OCI-LY1 (cell line): Measurements from ENCODE around the gene FAP.

Experiments
- H2AFZ ChIP-seq: fragments of 200-600 bp; sonication (generic), shearing (Covaris generic); 2 replicates; pipeline ENCODE4 v1.6.0; 2014; ENCODE audit warnings: antibody characterized with exemption, mild to moderate bottlenecking, low read length
- H3F3A ChIP-seq: fragments of 200-600 bp; sonication (generic), shearing (Covaris generic); 2 replicates; pipeline ENCODE4 v1.6.0; 2014; ENCODE audit warnings: mild to moderate bottlenecking, antibody characterized with exemption, low read length, moderate library complexity; ENCODE audit not compliant: insufficient read depth
- H3K27ac ChIP-seq: fragments of 200-600 bp; sonication (generic); 2 replicates; pipeline ENCODE4 v1.5.1; 2014; ENCODE audit warnings: low read length, mixed run types, mild to moderate bottlenecking, low read depth; ENCODE audit not compliant: poor library complexity, severe bottlenecking
- H3K27me3 ChIP-seq: fragments of 200-600 bp; sonication (generic); 2 replicates; pipeline ENCODE4 v1.6.0; 2014; ENCODE audit warnings: antibody characterized with exemption, mild to moderate bottlenecking, low read length, moderate library complexity; ENCODE audit not compliant: insufficient read depth
- H3K36me3 ChIP-seq: fragments of 200-600 bp; sonication (generic); 2 replicates; pipeline ENCODE4 v1.6.1; 2014; ENCODE audit warnings: mild to moderate bottlenecking, antibody characterized with exemption, low read length, moderate library complexity, mixed read lengths; ENCODE audit not compliant: insufficient read depth
- H3K4me1 ChIP-seq: fragments of 200-600 bp; sonication (generic); 2 replicates; pipeline ENCODE4 v1.5.1; 2014; ENCODE audit warnings: mild to moderate bottlenecking, low read length, moderate library complexity; ENCODE audit not compliant: insufficient read depth, severe bottlenecking
- H3K4me2 ChIP-seq: fragments of 200-600 bp; sonication (generic), shearing (Covaris generic); 2 replicates; pipeline ENCODE4 v1.6.1; 2014; ENCODE audit warnings: low read length
- H3K4me3 ChIP-seq: fragments of 200-600 bp; sonication (generic); 2 replicates; pipeline ENCODE4 v1.5.1; 2014; ENCODE audit warnings: low read length, low read depth, mild to moderate bottlenecking, mixed read lengths; ENCODE audit not compliant: poor library complexity, severe bottlenecking
- H3K79me2 ChIP-seq: fragments of 200-600 bp; shearing (Covaris generic); 2 replicates; pipeline ENCODE4 v1.6.1; 2016; ENCODE audit warnings: mixed run types, low read length, mixed read lengths; ENCODE audit not compliant: insufficient read depth
- H3K9ac ChIP-seq: fragments of 200-600 bp; sonication (generic), shearing (Covaris generic); 2 replicates; pipeline ENCODE4 v1.6.1; 2014; ENCODE audit warnings: mild to moderate bottlenecking, low read length, mixed read lengths
- H3K9me2 ChIP-seq: fragments of 200-600 bp; sonication (generic), shearing (Covaris generic); 2 replicates; pipeline ENCODE4 v1.6.1; 2014; ENCODE audit warnings: low read depth, mild to moderate bottlenecking, low read length, mixed read lengths
- H3K9me3 ChIP-seq: fragments of 200-600 bp; shearing (Covaris generic); 2 replicates; pipeline ENCODE4 v1.6.1; 2014; ENCODE audit warnings: low read length, mixed read lengths
- H4K20me1 ChIP-seq: fragments of 200-600 bp; sonication (generic), shearing (Covaris generic); 2 replicates; pipeline ENCODE4 v1.6.0; 2016; ENCODE audit warnings: mild to moderate bottlenecking, low read length; ENCODE audit not compliant: insufficient read depth
- CTCF ChIP-seq: fragments of 200-600 bp; sonication (generic), shearing (Covaris generic); IDR thresholded peaks from 2 replicates; pipeline ENCODE4 v1.5.1; 2017; ENCODE audit warnings: mild to moderate bottlenecking, antibody characterized with exemption, low read length, moderate library complexity, mixed read lengths
- EZH2 ChIP-seq: fragments of 200-600 bp; sonication (generic), shearing (Covaris generic); IDR thresholded peaks from 2 replicates; pipeline ENCODE4 v1.8.0; 2017; ENCODE audit warnings: borderline replicate concordance, mixed run types, mild to moderate bottlenecking, antibody characterized with exemption, low read length, moderate library complexity, mixed read lengths

FAP gene

GRCh38 chr2:162280654-162281053 lies 37.4 kb upstream of the FAP start:
- H3K36me3 ChIP-seq, result no peaks in the 10 kb centered on the region
- no peaks in the 10 kb centered on the region for H3K9me3 ChIP-seq
- no peak overlapping the region for H3K4me3 ChIP-seq
- no peak overlapping the region for H3K4me2 ChIP-seq
- no peaks in the 10 kb centered on the region for H3F3A ChIP-seq
- H3K79me2 ChIP-seq, result no peaks in the 10 kb centered on the region
- no peaks in the 10 kb centered on the region for H3K9me2 ChIP-seq
- H3K4me1 ChIP-seq, result no peaks in the 10 kb centered on the region
- H3K27ac ChIP-seq, result no peak overlapping the region
- no peak overlapping the region for H2AFZ ChIP-seq
- TF ChIP-seq EZH2, result no peak
- TF ChIP-seq CTCF, result peak; percentile 12; the same call in 1 of the 2 replicates
- no peak overlapping the region for H3K9ac ChIP-seq
- no peaks in the 10 kb centered on the region for H3K27me3 ChIP-seq
- H4K20me1 ChIP-seq, result no peaks in the 10 kb centered on the region

- Histone ChIP-seq H3K4me3 (no peak overlapping the region), H3K36me3 (no peaks in the 10 kb centered on the region), H3K4me1 (no peaks in the 10 kb centered on the region), H3K79me2 (no peaks in the 10 kb centered on the region), H3K9me3 (no peaks in the 10 kb centered on the region), H2AFZ (no peak overlapping the region), H3K9me2 (no peaks in the 10 kb centered on the region), H3K9ac (no peak overlapping the region), H3K4me2 (no peak overlapping the region), H4K20me1 (no peaks in the 10 kb centered on the region), H3K27ac (no peak overlapping the region), H3K27me3 (no peaks in the 10 kb centered on the region), H3F3A (no peaks in the 10 kb centered on the region)
- no peak for TF ChIP-seq CTCF
- no peak for TF ChIP-seq EZH2
Observed at GRCh38 chr2:162277381-162277780, 34.1 kb upstream of the FAP start.

- no peak overlapping the region for H3K4me3 ChIP-seq
- no peaks in the 10 kb centered on the region for H3K27me3 ChIP-seq
- H3K36me3 ChIP-seq, result 0 out of 2 replicates have a peak, but pooled peaks cover 6% of the 10 kb centered on the region
- no peaks in the 10 kb centered on the region for H4K20me1 ChIP-seq
- H3K4me2 ChIP-seq, result no peak overlapping the region
- H3K4me1 ChIP-seq, result no peaks in the 10 kb centered on the region
- no peaks in the 10 kb centered on the region for H3K9me3 ChIP-seq
- no peak overlapping the region for H3K9ac ChIP-seq
- H3K9me2 ChIP-seq, result no peaks in the 10 kb centered on the region
- H2AFZ ChIP-seq, result no peak overlapping the region
- no peak for TF ChIP-seq EZH2
- no peaks in the 10 kb centered on the region for H3K79me2 ChIP-seq
- H3K27ac ChIP-seq, result no peak overlapping the region
- H3F3A ChIP-seq, result no peaks in the 10 kb centered on the region
Observed at GRCh38 chr2:162267996-162268395, 24.8 kb upstream of the FAP start.

GRCh38 chr2:162267496-162267895 lies 24.3 kb upstream of the FAP start:
- H3K27ac ChIP-seq, result no peak overlapping the region
- no peaks in the 10 kb centered on the region for H3F3A ChIP-seq
- H3K9me2 ChIP-seq, result no peaks in the 10 kb centered on the region
- TF ChIP-seq CTCF (no peak), EZH2 (no peak)
- no peak overlapping the region for H3K4me2 ChIP-seq
- H3K4me1 ChIP-seq, result no peaks in the 10 kb centered on the region
- no peaks in the 10 kb centered on the region for H4K20me1 ChIP-seq
- no peaks in the 10 kb centered on the region for H3K9me3 ChIP-seq
- no peaks in the 10 kb centered on the region for H3K79me2 ChIP-seq
- no peak overlapping the region for H2AFZ ChIP-seq
- no peak overlapping the region for H3K4me3 ChIP-seq
- H3K36me3 ChIP-seq, result 0 out of 2 replicates have a peak, but pooled peaks cover 6% of the 10 kb centered on the region
- H3K27me3 ChIP-seq, result no peaks in the 10 kb centered on the region
- no peak overlapping the region for H3K9ac ChIP-seq
